ENCODE results near the gene PRELID1. TPM values are rescaled to one million over a fixed set of nuclear protein-coding genes. Genes with fewer than 3 reads are reported as not detected.

Gene PRELID1
- total RNA-seq, 1 donor, result 82.2 TPM

- Histone ChIP-seq H3K27ac (ENCODE audit: low read depth, low read length) (no peak overlapping the region), H3K79me2 (ENCODE audit: insufficient read depth, low read length) (peaks cover 55% of the 10 kb centered on the region), H3K4me1 (ENCODE audit: insufficient read depth, low read length) (peaks cover 21% of the 10 kb centered on the region), H3K27me3 (ENCODE audit: insufficient read depth, low read length) (no peaks in the 10 kb centered on the region), H3K9me3 (ENCODE audit: low read depth, low read length) (no peaks in the 10 kb centered on the region), H3K4me2 (ENCODE audit: insufficient read depth, low read length) (peak overlapping the region; percentile 93), H3K36me3 (ENCODE audit: insufficient read depth, low read length) (peaks cover 52% of the 10 kb centered on the region), H3K4me3 (ENCODE audit: insufficient read depth, low read length) (no peak overlapping the region), H4K20me1 (ENCODE audit: insufficient read depth, low read length) (peaks cover 25% of the 10 kb centered on the region), H2AFZ (ENCODE audit: low read length) (no peak overlapping the region)
- DNase-seq (ENCODE audit: insufficient read length, low spot score, missing footprints), result peak; percentile 82
- no peak for TF ChIP-seq CTCF (IDR thresholded peaks at IDR 0.05; ENCODE audit: extremely low read depth, low read depth, low read length)
Measured at GRCh38 chr5:177301503-177302165, 2.0 kb upstream of the PRELID1 start.

- peak; percentile 94 for DNase-seq (ENCODE audit: insufficient read length, low spot score, missing footprints)
- Histone ChIP-seq H3K4me1 (ENCODE audit: insufficient read depth, low read length) (peaks cover 21% of the 10 kb centered on the region), H3K9me3 (ENCODE audit: low read depth, low read length) (no peaks in the 10 kb centered on the region), H3K4me3 (ENCODE audit: insufficient read depth, low read length) (peak overlapping the region; percentile 91), H3K4me2 (ENCODE audit: insufficient read depth, low read length) (peak overlapping the region; percentile 93), H3K27me3 (ENCODE audit: insufficient read depth, low read length) (no peaks in the 10 kb centered on the region), H3K79me2 (ENCODE audit: insufficient read depth, low read length) (peaks cover 59% of the 10 kb centered on the region), H2AFZ (ENCODE audit: low read length) (no peak overlapping the region), H4K20me1 (ENCODE audit: insufficient read depth, low read length) (peaks cover 25% of the 10 kb centered on the region), H3K27ac (ENCODE audit: low read depth, low read length) (peak overlapping the region; percentile 58), H3K36me3 (ENCODE audit: insufficient read depth, low read length) (peaks cover 59% of the 10 kb centered on the region)
- peak; percentile 19 for TF ChIP-seq CTCF (IDR thresholded peaks at IDR 0.05; ENCODE audit: extremely low read depth, low read depth, low read length)
Measured at GRCh38 chr5:177302354-177303110, 1.1 kb upstream of the PRELID1 start.

- H3K4me3 ChIP-seq (ENCODE audit: insufficient read depth, low read length), result peak overlapping the region; percentile 91
- H3K79me2 ChIP-seq (ENCODE audit: insufficient read depth, low read length), result peaks cover 60% of the 10 kb centered on the region
- no peaks in the 10 kb centered on the region for H3K9me3 ChIP-seq (ENCODE audit: low read depth, low read length)
- peak overlapping the region; percentile 73 for H2AFZ ChIP-seq (ENCODE audit: low read length)
- peak overlapping the region; percentile 93 for H3K4me2 ChIP-seq (ENCODE audit: insufficient read depth, low read length)
- no peak for TF ChIP-seq CTCF (IDR thresholded peaks at IDR 0.05; ENCODE audit: extremely low read depth, low read depth, low read length)
- peaks cover 25% of the 10 kb centered on the region for H4K20me1 ChIP-seq (ENCODE audit: insufficient read depth, low read length)
- H3K4me1 ChIP-seq (ENCODE audit: insufficient read depth, low read length), result peaks cover 21% of the 10 kb centered on the region
- peak overlapping the region; percentile 85 for H3K27ac ChIP-seq (ENCODE audit: low read depth, low read length)
- no peaks in the 10 kb centered on the region for H3K27me3 ChIP-seq (ENCODE audit: insufficient read depth, low read length)
- DNase-seq (ENCODE audit: insufficient read length, low spot score, missing footprints), result peak; percentile 78
- peaks cover 49% of the 10 kb centered on the region for H3K36me3 ChIP-seq (ENCODE audit: insufficient read depth, low read length)
Measured at GRCh38 chr5:177303925-177304391, 359 bp downstream of the PRELID1 start.
